Upper lobe of left lung (tissue), 6 donors: ENCODE results near the gene ZNF44. TPM values are rescaled to one million over a fixed set of nuclear protein-coding genes. Genes with fewer than 3 reads are reported as not detected.

ENCODE experiments used
- ATAC-seq, 2 donors: fragments of 200-7000 bp; cut with Tn5 transposase; one replicate each; pipeline ENCODE4 v1.9.1; 2022; ENCODE audit warnings: mild to moderate bottlenecking in 2 of 2, moderate library complexity in 2 of 2; ENCODE audit not compliant: low FRiP score in 2 of 2
- DNase-seq, 2 donors: peaks; one replicate each; pipeline ENCODE4 v3.0.0-alpha.2; 2019 to 2020
- H3K27ac ChIP-seq, 4 donors: fragments of 200-600 bp; sonication (generic); one replicate each; pipeline ENCODE4 v1.5.1; 2016 to 2019
- H3K27me3 ChIP-seq, 4 donors: fragments of 200-600 bp; sonication (generic); one replicate each; pipeline ENCODE4 v1.5.1; 2017 to 2019
- H3K36me3 ChIP-seq, 4 donors: fragments of 200-600 bp; sonication (generic); one replicate each; pipeline ENCODE4 v1.5.1; 2016 to 2019
- H3K4me1 ChIP-seq, 4 donors: fragments of 200-600 bp; sonication (generic); one replicate each; pipeline ENCODE4 v1.5.1; 2018 to 2019
- H3K4me3 ChIP-seq, 4 donors: fragments of 200-600 bp; sonication (generic); one replicate each; pipeline ENCODE4 v1.5.1; 2017 to 2019; ENCODE audit warnings: mild to moderate bottlenecking in 2 of 4, moderate library complexity in 1 of 4
- H3K9me3 ChIP-seq, 4 donors: fragments of 200-600 bp; sonication (generic); one replicate each; pipeline ENCODE4 v1.5.1; 2018 to 2019
- EP300 ChIP-seq, 4 donors: sonication (generic); formaldehyde crosslinking; IDR thresholded peaks; one replicate each; pipeline ENCODE4 v1.5.1; 2017; ENCODE audit warnings: antibody characterized with exemption in 4 of 4, control low read depth in 2 of 4
- POLR2A ChIP-seq, 4 donors: fragments of 450-650 bp; IDR thresholded peaks; one replicate each; pipeline ENCODE4 v1.5.1; 2016 to 2017; ENCODE audit warnings: antibody characterized with exemption in 4 of 4, mild to moderate bottlenecking in 2 of 4
- POLR2AphosphoS5 ChIP-seq, 2 donors: sonication (generic); formaldehyde crosslinking; IDR thresholded peaks; one replicate each; pipeline ENCODE4 v1.5.1; 2017; ENCODE audit warnings: antibody characterized with exemption in 2 of 2
- WGBS, 2 donors: methylation state at CpG; one replicate each; pipeline ENCODE4 v1.1.5; 2017 to 2018; 5-methylcytosine and 5-hydroxymethylcytosine counted together
- total RNA-seq, 6 donors: library from RNA; depleted of rRNA in 4 of 6; stranded (reverse); fragments of >200 nt in 4 of 6; gene quantifications; one replicate each; pipeline versions ENCODE4 v1.1.0 to v1.2.1, GENCODE V29; 2016 to 2021
- TF ChIP-seq, protein P1 (sequence below), 6 experiments: fragments of 450-650 bp in 4 of 6; fragments of 200-600 bp in 2 of 6; sonication (generic) in 2 of 6; IDR thresholded peaks; one replicate each; pipeline ENCODE4 v1.5.1; 2016 to 2019; ENCODE audit warnings: antibody characterized with exemption in 6 of 6
- donor health status: DM: no; HTN: no; CAD: no; lungs with moderate emphysema.
- donor health status: DM: no; HTN: yes; CAD: no; lungs with severe emphysema.

The ZNF44 gene
- total RNA-seq, 6 donors from 2014 or later, result 10.2 to 22.4 (median 16.5) TPM

DNA sequence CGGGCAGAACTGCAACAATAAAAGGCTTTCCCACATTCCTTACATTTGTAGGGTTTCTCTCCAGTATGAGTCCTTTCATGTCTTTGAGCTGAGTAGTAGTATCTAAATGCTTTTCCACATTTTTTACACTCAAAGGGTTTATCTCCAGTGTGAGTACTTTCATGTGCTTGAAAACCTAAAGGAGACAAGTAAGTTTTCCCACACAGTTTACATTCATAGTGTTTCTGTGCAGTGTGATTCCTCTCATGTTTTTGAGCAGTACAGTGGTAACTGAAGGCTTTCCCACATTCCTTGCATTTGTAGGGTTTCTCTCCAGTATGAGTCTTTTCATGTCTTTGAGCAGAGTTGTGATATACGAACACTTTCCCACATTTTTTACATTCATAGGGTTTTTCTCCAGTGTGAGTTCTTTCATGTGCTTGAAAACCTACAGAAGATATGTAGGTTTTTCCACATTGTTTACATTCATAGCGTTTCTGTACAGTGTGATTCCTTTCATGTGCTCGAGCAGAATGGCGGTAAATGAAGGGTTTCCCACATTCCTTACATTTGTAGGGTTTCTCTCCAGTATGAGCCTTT is 47.0 kb downstream of the ZNF44 start:
- DNase-seq (no peak), ATAC-seq (no peak)
- H3K27me3 ChIP-seq, result no peaks in the 10 kb centered on the region
- WGBS, 2 donors, result 92 to 97% methylated on average over 5 of the region's 5 CpGs
- H3K27ac ChIP-seq, result no peak overlapping the region
- no peak overlapping the region for H3K4me3 ChIP-seq
- no peaks in the 10 kb centered on the region for H3K4me1 ChIP-seq
- peaks cover 22 to 73% (median 60%) of the 10 kb centered on the region in 4 donors for H3K9me3 ChIP-seq
- TF ChIP-seq POLR2AphosphoS5 (IDR thresholded peaks at IDR 0.05) (no peak), POLR2A (IDR thresholded peaks at IDR 0.05) (no peak), EP300 (IDR thresholded peaks at IDR 0.05) (no peak)
- TF ChIP-seq, protein P1, sequence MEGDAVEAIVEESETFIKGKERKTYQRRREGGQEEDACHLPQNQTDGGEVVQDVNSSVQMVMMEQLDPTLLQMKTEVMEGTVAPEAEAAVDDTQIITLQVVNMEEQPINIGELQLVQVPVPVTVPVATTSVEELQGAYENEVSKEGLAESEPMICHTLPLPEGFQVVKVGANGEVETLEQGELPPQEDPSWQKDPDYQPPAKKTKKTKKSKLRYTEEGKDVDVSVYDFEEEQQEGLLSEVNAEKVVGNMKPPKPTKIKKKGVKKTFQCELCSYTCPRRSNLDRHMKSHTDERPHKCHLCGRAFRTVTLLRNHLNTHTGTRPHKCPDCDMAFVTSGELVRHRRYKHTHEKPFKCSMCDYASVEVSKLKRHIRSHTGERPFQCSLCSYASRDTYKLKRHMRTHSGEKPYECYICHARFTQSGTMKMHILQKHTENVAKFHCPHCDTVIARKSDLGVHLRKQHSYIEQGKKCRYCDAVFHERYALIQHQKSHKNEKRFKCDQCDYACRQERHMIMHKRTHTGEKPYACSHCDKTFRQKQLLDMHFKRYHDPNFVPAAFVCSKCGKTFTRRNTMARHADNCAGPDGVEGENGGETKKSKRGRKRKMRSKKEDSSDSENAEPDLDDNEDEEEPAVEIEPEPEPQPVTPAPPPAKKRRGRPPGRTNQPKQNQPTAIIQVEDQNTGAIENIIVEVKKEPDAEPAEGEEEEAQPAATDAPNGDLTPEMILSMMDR (IDR thresholded peaks at IDR 0.05), result no peak
- H3K36me3 ChIP-seq, result peaks cover 2 to 25% (median 20%) of the 10 kb centered on the region in 4 donors

DNA sequence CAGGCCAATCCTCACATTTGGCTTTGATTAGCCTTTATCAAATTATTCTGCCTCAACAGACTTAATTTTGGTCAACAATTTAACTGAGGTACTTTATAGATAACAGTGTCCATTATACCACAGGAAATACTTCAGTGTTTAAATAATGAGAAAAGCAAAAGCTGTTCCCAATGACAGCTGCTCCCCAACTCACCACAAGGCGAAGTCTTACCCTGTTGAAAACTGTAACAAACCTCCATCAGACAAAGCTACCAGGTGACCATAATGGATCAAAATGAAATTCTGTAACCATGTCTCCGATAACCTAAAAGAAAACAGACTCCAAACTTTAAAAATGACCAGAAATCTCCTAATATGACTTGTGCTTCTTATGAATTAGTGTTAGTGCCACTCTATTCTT is 50.3 kb downstream of the ZNF44 start:
- WGBS, 2 donors, result 95 to 100% methylated on average over 2 of the region's 2 CpGs
- no peak overlapping the region for H3K4me3 ChIP-seq
- ATAC-seq, result no peak
- H3K9me3 ChIP-seq, result peaks cover 22 to 52% (median 42%) of the 10 kb centered on the region in 4 donors
- no peak overlapping the region for H3K27ac ChIP-seq
- peaks cover 2 to 30% (median 16%) of the 10 kb centered on the region in 4 donors for H3K36me3 ChIP-seq
- no peaks in the 10 kb centered on the region for H3K4me1 ChIP-seq
- no peaks in the 10 kb centered on the region for H3K27me3 ChIP-seq
- TF ChIP-seq, protein P1 (IDR thresholded peaks at IDR 0.05), result peak in 1 of 6 experiments; percentile 16
- no peak for TF ChIP-seq POLR2A (IDR thresholded peaks at IDR 0.05)
- DNase-seq, result no peak

DNA sequence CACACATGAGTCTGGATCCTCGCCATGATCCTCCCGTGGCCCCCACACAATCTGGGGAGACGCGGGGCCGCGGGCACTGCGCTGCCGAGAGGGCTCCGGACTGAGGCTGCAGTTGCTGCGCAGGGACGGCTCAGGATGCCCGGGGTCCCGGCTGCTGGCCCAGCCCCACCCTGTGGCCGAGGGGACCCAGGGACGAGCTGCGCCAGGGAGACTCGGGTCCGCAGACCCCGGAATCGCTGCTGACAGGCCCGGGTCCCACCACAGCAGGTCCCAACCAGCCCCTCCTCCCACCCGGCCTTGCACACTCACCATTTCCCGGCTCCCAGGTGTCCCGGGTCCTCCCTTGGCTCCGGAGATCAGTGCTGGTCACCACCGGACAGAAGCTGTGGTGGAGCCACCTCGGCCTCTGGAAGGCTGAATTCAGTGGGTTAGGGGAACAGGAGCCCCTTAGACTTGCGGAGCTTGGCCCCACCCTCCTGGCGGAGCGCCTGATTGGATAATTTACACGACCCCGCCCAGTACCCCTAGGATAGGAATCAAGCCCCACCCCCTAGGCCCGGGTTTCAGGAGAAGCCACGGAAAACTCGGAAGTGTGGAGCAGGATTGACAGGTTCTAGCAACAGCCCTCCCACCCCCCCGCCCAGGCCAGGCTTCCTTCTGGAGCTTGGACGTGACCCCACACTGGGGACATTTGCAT is 57.4 kb downstream of the ZNF44 start:
- Histone ChIP-seq H3K27ac (no peak overlapping the region), H3K4me1 (no peaks in the 10 kb centered on the region), H3K27me3 (no peaks in the 10 kb centered on the region), H3K4me3 (no peak overlapping the region), H3K36me3 (peaks cover 0 to 22% (median 10%) of the 10 kb centered on the region in 4 donors), H3K9me3 (peaks cover 0 to 23% (median 14%) of the 10 kb centered on the region in 4 donors)
- DNase-seq (peak in 1 of 2 donors; percentile 71), ATAC-seq (no peak)
- no peak for TF ChIP-seq POLR2AphosphoS5 (IDR thresholded peaks at IDR 0.05)
- 95 to 97% methylated on average over 21 to 37 of the region's 37 CpGs for WGBS, 2 donors

DNA sequence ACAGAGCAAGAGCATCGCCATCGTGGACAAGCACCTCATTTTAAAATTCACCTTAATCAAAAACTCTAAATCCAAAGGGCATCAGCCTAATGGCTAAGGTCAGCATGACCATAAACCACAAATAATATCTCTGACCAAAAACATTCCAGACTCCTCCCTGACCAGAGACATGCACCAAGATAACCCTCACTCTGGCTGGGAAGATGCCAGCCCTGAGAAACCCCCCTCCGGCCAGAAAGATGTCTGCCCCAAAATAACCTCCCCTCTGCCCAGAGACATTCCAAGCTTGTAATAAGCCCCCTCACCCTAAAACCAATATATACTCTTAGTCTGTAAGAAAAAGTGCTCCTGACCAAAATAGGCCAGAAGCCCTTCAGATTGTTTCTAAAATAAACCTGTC is 61.7 kb downstream of the ZNF44 start:
- WGBS, 2 donors, result 64 to 87% methylated on average over 3 of the region's 3 CpGs
- Histone ChIP-seq H3K4me1 (no peaks in the 10 kb centered on the region), H3K9me3 (peaks cover 0 to 27% (median 17%) of the 10 kb centered on the region in 4 donors), H3K27ac (no peak overlapping the region), H3K36me3 (peaks cover 0 to 14% (median 10%) of the 10 kb centered on the region in 4 donors), H3K27me3 (no peaks in the 10 kb centered on the region), H3K4me3 (no peak overlapping the region)
- ATAC-seq, result no peak
- TF ChIP-seq POLR2AphosphoS5 (IDR thresholded peaks at IDR 0.05), result no peak
- no peak for TF ChIP-seq EP300 (IDR thresholded peaks at IDR 0.05)
- TF ChIP-seq, protein P1 (IDR thresholded peaks at IDR 0.05), result no peak
- TF ChIP-seq POLR2A (IDR thresholded peaks at IDR 0.05), result no peak
- no peak for DNase-seq

DNA sequence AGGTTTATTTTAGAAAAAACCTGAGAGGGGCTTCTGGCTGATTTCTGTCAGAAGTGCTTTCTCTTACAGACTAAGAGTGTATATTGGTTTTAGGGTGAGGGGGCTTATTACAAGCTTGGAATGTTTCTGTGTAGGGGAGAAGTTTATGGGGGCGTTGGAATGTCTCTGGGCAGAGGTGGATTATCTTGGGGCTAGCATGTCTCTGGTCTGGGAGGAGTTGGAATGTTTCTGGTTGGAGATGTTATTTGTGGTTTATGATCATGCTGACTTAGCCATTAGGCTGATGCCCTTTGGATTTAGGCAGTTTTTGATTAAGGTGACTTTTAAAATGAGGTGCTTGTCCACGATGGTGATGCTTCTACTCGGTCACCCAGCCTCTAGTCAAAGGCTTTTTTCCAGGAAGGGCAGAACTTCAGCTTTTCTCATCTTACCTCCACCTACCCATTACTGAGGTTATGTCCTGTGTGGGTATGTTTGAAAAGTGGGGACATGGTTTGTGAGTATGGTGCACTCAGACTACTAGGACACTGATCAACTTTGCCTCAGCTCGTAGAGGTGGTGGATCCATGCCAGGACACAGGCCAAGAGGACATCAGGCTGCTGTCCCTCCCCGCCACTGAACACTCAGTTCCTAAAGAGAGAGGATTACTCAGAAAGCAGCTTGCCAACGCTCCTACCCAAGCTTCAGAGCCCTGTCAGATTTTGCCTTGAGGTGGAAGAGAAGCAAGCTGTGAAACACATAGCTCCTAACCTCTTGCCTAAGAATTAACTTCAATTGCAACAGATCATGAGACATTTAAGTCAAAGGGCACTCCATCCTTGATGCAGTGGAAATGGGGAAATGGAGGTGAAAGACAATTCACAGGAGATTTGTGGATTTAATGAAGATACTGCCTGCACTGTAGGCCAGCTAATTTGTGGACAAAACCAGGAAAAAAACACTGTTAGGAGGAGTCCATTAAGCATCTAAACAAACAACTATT is 63.6 kb downstream of the ZNF44 start:
- DNase-seq (no peak), ATAC-seq (no peak)
- 93 to 94% methylated on average over 5 to 6 of the region's 6 CpGs for WGBS, 2 donors
- no peaks in the 10 kb centered on the region for H3K27me3 ChIP-seq
- TF ChIP-seq EP300 (IDR thresholded peaks at IDR 0.05) (no peak), POLR2A (IDR thresholded peaks at IDR 0.05) (no peak), POLR2AphosphoS5 (IDR thresholded peaks at IDR 0.05) (no peak)
- TF ChIP-seq, protein P1 (IDR thresholded peaks at IDR 0.05), result no peak
- peaks cover 0 to 19% (median 11%) of the 10 kb centered on the region in 4 donors for H3K9me3 ChIP-seq
- peaks cover 0 to 4% (median 0%) of the 10 kb centered on the region in 4 donors for H3K36me3 ChIP-seq
- no peak overlapping the region for H3K4me3 ChIP-seq
- H3K4me1 ChIP-seq, result no peaks in the 10 kb centered on the region
- no peak overlapping the region for H3K27ac ChIP-seq
